Right cardiac atrium (tissue), 5 donors: ENCODE results near the gene COQ8B. TPM values are rescaled to one million over a fixed set of nuclear protein-coding genes. Genes with fewer than 3 reads are reported as not detected.

Source experiments
- ATAC-seq, 2 donors: fragments of 200-7000 bp; cut with Tn5 transposase; one replicate each; pipeline versions ENCODE4 v1.8.0 to v1.9.1; 2020; ENCODE audit warnings: moderate library complexity in 2 of 2, mild to moderate bottlenecking in 1 of 2
- DNase-seq, 3 donors: peaks; one replicate each; pipeline ENCODE4 v3.0.0-alpha.2; 2020
- H3K27ac ChIP-seq: one replicate; pipeline ENCODE4 v1.5.1; 2013; ENCODE audit warnings: mild to moderate bottlenecking, low read length, control low read depth, moderate library complexity
- H3K27me3 ChIP-seq: one replicate; pipeline ENCODE4 v1.6.1; 2013; ENCODE audit not compliant: control insufficient read depth, insufficient read depth
- H3K4me1 ChIP-seq: one replicate; pipeline ENCODE4 v1.6.1; 2013; ENCODE audit warnings: low read length; ENCODE audit not compliant: control insufficient read depth, insufficient read depth
- H3K4me3 ChIP-seq: one replicate; pipeline ENCODE4 v1.5.1; 2013; ENCODE audit warnings: low read length, control low read depth
- H3K9me3 ChIP-seq: one replicate; pipeline ENCODE4 v1.6.1; 2013; ENCODE audit warnings: low read length; ENCODE audit not compliant: control insufficient read depth
- WGBS: extraction: QIAGEN DNeasy Blood & Tissue Kit; methylation state at CpG from one replicate; pipeline ENCODE4 v1.1.7; 2013; 5-methylcytosine and 5-hydroxymethylcytosine counted together
- intact Hi-C, 4 donors: fragments of 100-400 bp; cut with DNase I; formaldehyde crosslinking; loops; one replicate each; pipeline versions ENCODE4 v1.11.0 to v1.14.0; 2022 to 2023
- polyA plus RNA-seq: library from polyadenylated mRNA; stranded (reverse); fragments of 200-250 nt; gene quantifications from one replicate; pipeline ENCODE4 v1.2.3, GENCODE V29; 2013
- total RNA-seq, 4 donors: library from RNA; stranded (reverse); fragmentation: NEBNext Ultra II Directional; extraction: Animal tissue kit (Norgen Biotek cat#: 25700); gene quantifications; one replicate each; pipeline ENCODE4 v1.2.1, GENCODE V29; 2021
- donor health status: healthy with polysubstance abuse.
- donor health status: DM: no; HTN: yes; CAD: no.
- donor health status: DM: no; HTN: no; CAD: no.
- donor health status: DM: no; HTN: yes; CAD: no; lungs with severe emphysema.
- donor health status: DM: yes; HTN: yes; CAD: no.

Gene COQ8B
- total and polyA plus RNA-seq, 5 donors: 22.8 to 34.0 (median 25.5) TPM

GRCh38 chr19:40754611-40755247, 38.0 kb upstream of the COQ8B start:
- peak in 1 of 3 donors; percentile 9 for DNase-seq
- no peak for ATAC-seq
- no peaks in the 10 kb centered on the region for H3K9me3 ChIP-seq
- peaks cover 13% of the 10 kb centered on the region for H3K4me1 ChIP-seq
- WGBS: 79% methylated on average over 9 of the region's 9 CpGs
- H3K27me3 ChIP-seq: no peaks in the 10 kb centered on the region
- H3K27ac ChIP-seq: no peak overlapping the region
- H3K4me3 ChIP-seq: no peak overlapping the region
- intact Hi-C loops: loop anchor here in 1 of 4 donors (5.0 kb wide), 1 partner anchor 48 kb away; no protein-coding TSS in a partner anchor

GRCh38 chr19:40752257-40752781, 35.6 kb upstream of the COQ8B start:
- intact Hi-C loops: loop anchor here in 1 of 4 donors (5.0 kb wide), 1 partner anchor 50 kb away; no protein-coding TSS in a partner anchor
- H3K9me3 ChIP-seq: no peaks in the 10 kb centered on the region
- 77% methylated on average over 12 of the region's 12 CpGs for WGBS
- peak overlapping the region; percentile 73 for H3K4me3 ChIP-seq
- no peak overlapping the region for H3K27ac ChIP-seq
- peaks cover 13% of the 10 kb centered on the region for H3K4me1 ChIP-seq
- DNase-seq: peak in 1 of 3 donors; percentile 21
- ATAC-seq: no peak
- no peaks in the 10 kb centered on the region for H3K27me3 ChIP-seq

GRCh38 chr19:40750874-40751537, 34.3 kb upstream of the COQ8B start, which contains the start of gene SNRPA:
TSS of gene SNRPA (plus strand) at chr19:40751203. CDS start at chr19:40751409, 206 bp downstream.
- under 1% methylated on average over 46 of the region's 46 CpGs for WGBS
- no peaks in the 10 kb centered on the region for H3K27me3 ChIP-seq
- H3K9me3 ChIP-seq: no peaks in the 10 kb centered on the region
- ATAC-seq: peak; percentile 91 to 92
- H3K4me3 ChIP-seq: peak within 1 kb of the TSS; percentile 73
- H3K4me1 ChIP-seq: peaks cover 13% of the 10 kb centered on the region
- intact Hi-C loops: loop anchor here in 1 of 4 donors (5.0 kb wide), 1 partner anchor 51 kb away; no protein-coding TSS in a partner anchor
- peak; percentile 97 to 99 (median 98) for DNase-seq
- peak within 1 kb of the TSS; percentile 99 for H3K27ac ChIP-seq

GRCh38 chr19:40750058-40750873, 33.6 kb upstream of the COQ8B start, which contains the start of gene ACTMAP:
TSS of gene ACTMAP (minus strand) at chr19:40750477. CDS start at chr19:40749803, 674 bp downstream.
- H3K9me3 ChIP-seq: no peaks in the 10 kb centered on the region
- intact Hi-C loops: loop anchor here in 1 of 4 donors (5.0 kb wide), 1 partner anchor 52 kb away; no protein-coding TSS in a partner anchor
- ATAC-seq: peak; percentile 97 to 98
- peak; percentile 99 to 100 (median 99) for DNase-seq
- no peaks in the 10 kb centered on the region for H3K27me3 ChIP-seq
- H3K4me1 ChIP-seq: peaks cover 8% of the 10 kb centered on the region
- H3K4me3 ChIP-seq: peak within 1 kb of the TSS; percentile 73
- peak within 1 kb of the TSS; percentile 99 for H3K27ac ChIP-seq
- WGBS: under 1% methylated on average over 43 of the region's 43 CpGs

- intact Hi-C loops: no loop called here
- Histone ChIP-seq H3K4me1 (peaks cover 3% of the 10 kb centered on the region), H3K9me3 (no peaks in the 10 kb centered on the region), H3K27ac (no peak overlapping the region), H3K4me3 (no peak overlapping the region), H3K27me3 (no peaks in the 10 kb centered on the region)
- DNase-seq: peak in 1 of 3 donors; percentile 10
- WGBS: 95% methylated on average over 7 of the region's 7 CpGs
- ATAC-seq: no peak
Measured at GRCh38 chr19:40747536-40747935, 30.9 kb upstream of the COQ8B start.

- H3K27me3 ChIP-seq: no peaks in the 10 kb centered on the region
- H3K4me3 ChIP-seq: no peak overlapping the region
- intact Hi-C loops: no loop called here
- no peaks in the 10 kb centered on the region for H3K9me3 ChIP-seq
- DNase-seq (no peak), ATAC-seq (no peak)
- 76% methylated on average over 7 of the region's 7 CpGs for WGBS
- no peaks in the 10 kb centered on the region for H3K4me1 ChIP-seq
- no peak overlapping the region for H3K27ac ChIP-seq
Measured at GRCh38 chr19:40745402-40745780, 28.7 kb upstream of the COQ8B start.

- DNase-seq (peak in 1 of 3 donors; percentile 55), ATAC-seq (no peak)
- 70% methylated on average over 17 of the region's 17 CpGs for WGBS
- intact Hi-C loops: no loop called here
- H3K9me3 ChIP-seq: no peaks in the 10 kb centered on the region
- H3K27me3 ChIP-seq: no peaks in the 10 kb centered on the region
- no peaks in the 10 kb centered on the region for H3K4me1 ChIP-seq
- H3K27ac ChIP-seq: no peak overlapping the region
- H3K4me3 ChIP-seq: no peak overlapping the region
Measured at GRCh38 chr19:40744554-40745401, 28.1 kb upstream of the COQ8B start.

- ATAC-seq (no peak), DNase-seq (peak in 1 of 3 donors; percentile 56)
- Histone ChIP-seq H3K27me3 (no peaks in the 10 kb centered on the region), H3K27ac (no peak overlapping the region), H3K4me3 (no peak overlapping the region), H3K9me3 (no peaks in the 10 kb centered on the region), H3K4me1 (no peaks in the 10 kb centered on the region)
- intact Hi-C loops: no loop called here
- 91% methylated on average over 10 of the region's 10 CpGs for WGBS
Measured at GRCh38 chr19:40743926-40744325, 27.2 kb upstream of the COQ8B start.

- no peaks in the 10 kb centered on the region for H3K27me3 ChIP-seq
- intact Hi-C loops: no loop called here
- peak in 1 of 3 donors; percentile 19 for DNase-seq
- WGBS: 90% methylated on average over 12 of the region's 12 CpGs
- no peaks in the 10 kb centered on the region for H3K4me1 ChIP-seq
- H3K4me3 ChIP-seq: no peak overlapping the region
- no peaks in the 10 kb centered on the region for H3K9me3 ChIP-seq
- no peak for ATAC-seq
- no peak overlapping the region for H3K27ac ChIP-seq
Measured at GRCh38 chr19:40742886-40743285, 26.2 kb upstream of the COQ8B start.

- H3K9me3 ChIP-seq: no peaks in the 10 kb centered on the region
- intact Hi-C loops: no loop called here
- DNase-seq (peak in 2 of 3 donors; percentile 39 to 49), ATAC-seq (no peak)
- WGBS: 87% methylated on average over 17 of the region's 17 CpGs
- no peak overlapping the region for H3K4me3 ChIP-seq
- no peaks in the 10 kb centered on the region for H3K27me3 ChIP-seq
- no peaks in the 10 kb centered on the region for H3K4me1 ChIP-seq
- H3K27ac ChIP-seq: no peak overlapping the region
Measured at GRCh38 chr19:40742477-40742876, 25.8 kb upstream of the COQ8B start.
